PFSK-1 (cell line): Measurements from ENCODE around the gene HAPLN2.

Experiments used
- FOXP2 ChIP-seq: optimal IDR thresholded peaks from 2 replicates; pipeline ENCODE3; 2011; ENCODE audit warnings: borderline replicate concordance, control low read depth, inconsistent platforms; ENCODE audit not compliant: insufficient read depth; ENCODE audit errors: extremely low read length, extremely low read depth
- POLR2AphosphoS5 ChIP-seq: IDR thresholded peaks from 2 replicates; pipeline ENCODE4 v1.6.1; 2012; ENCODE audit warnings: low read depth, mild to moderate bottlenecking, control low read depth, low read length, moderate library complexity
- REST ChIP-seq, 2 experiments: IDR thresholded peaks; 2 replicates each; pipeline versions ENCODE4 v1.6.1 to v1.8.0; 2011 to 2012; ENCODE audit warnings: low read depth in 2 of 2, low read length in 2 of 2, control low read depth in 1 of 2, inconsistent platforms in 1 of 2, mild to moderate bottlenecking in 1 of 2, moderate library complexity in 1 of 2; ENCODE audit not compliant: insufficient read depth in 1 of 2
- SIN3A ChIP-seq: IDR thresholded peaks from 2 replicates; pipeline ENCODE4 v1.6.1; 2012; ENCODE audit warnings: mild to moderate bottlenecking, low read length, moderate library complexity, borderline replicate concordance; ENCODE audit not compliant: insufficient read depth
- TAF1 ChIP-seq: IDR thresholded peaks from 2 replicates; pipeline ENCODE4 v1.6.1; 2012; ENCODE audit warnings: low read length, control low read depth, borderline replicate concordance; ENCODE audit not compliant: insufficient read depth

Gene HAPLN2

DNA sequence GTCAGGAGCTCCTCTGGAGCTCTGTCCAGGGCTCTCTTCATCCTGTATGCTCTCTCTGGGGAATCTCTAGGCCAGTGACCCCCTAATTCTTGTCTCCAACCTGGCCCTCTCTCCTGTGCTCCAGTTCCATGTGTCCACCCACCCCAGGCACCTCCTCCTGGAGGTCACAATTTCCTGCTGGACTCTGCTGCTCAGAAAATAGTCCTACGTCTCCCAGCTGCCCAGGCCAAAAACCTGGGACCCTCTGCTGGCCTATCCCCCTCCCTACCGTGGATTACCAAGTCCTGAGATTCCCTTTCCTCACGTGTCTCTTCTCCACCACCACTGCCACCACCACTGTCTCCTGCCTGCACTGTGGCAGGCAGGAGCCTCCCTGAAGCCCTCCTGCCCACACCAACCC lies 46.3 kb downstream of the HAPLN2 start:
- no peak for TF ChIP-seq FOXP2
- no peak for TF ChIP-seq SIN3A

GRCh38 chr1:156666862-156667609 lies 47.8 kb downstream of the HAPLN2 start:
- TF ChIP-seq REST (IDR thresholded peaks at IDR 0.05; ENCODE audit: insufficient read depth in 1 of 2, low read depth in 2 of 2, low read length in 2 of 2) (no peak), SIN3A (no peak), FOXP2 (no peak), POLR2AphosphoS5 (no peak), TAF1 (no peak)

- TF ChIP-seq SIN3A (no peak), TAF1 (no peak), REST (IDR thresholded peaks at IDR 0.05; ENCODE audit: insufficient read depth in 1 of 2, low read depth in 2 of 2, low read length in 2 of 2) (no peak), POLR2AphosphoS5 (no peak), FOXP2 (no peak)
These were observed 48.4 kb downstream of the HAPLN2 start for GRCh38 chr1:156667610-156667967.

- TF ChIP-seq POLR2AphosphoS5 (0 out of 2 replicates have a peak, but pooled peaks have one; percentile 20), TAF1 (no peak), SIN3A (peak; percentile 6; the same call in 1 of the 2 replicates), FOXP2 (no peak)
These were observed 48.9 kb downstream of the HAPLN2 start for GRCh38 chr1:156667968-156668709.

DNA sequence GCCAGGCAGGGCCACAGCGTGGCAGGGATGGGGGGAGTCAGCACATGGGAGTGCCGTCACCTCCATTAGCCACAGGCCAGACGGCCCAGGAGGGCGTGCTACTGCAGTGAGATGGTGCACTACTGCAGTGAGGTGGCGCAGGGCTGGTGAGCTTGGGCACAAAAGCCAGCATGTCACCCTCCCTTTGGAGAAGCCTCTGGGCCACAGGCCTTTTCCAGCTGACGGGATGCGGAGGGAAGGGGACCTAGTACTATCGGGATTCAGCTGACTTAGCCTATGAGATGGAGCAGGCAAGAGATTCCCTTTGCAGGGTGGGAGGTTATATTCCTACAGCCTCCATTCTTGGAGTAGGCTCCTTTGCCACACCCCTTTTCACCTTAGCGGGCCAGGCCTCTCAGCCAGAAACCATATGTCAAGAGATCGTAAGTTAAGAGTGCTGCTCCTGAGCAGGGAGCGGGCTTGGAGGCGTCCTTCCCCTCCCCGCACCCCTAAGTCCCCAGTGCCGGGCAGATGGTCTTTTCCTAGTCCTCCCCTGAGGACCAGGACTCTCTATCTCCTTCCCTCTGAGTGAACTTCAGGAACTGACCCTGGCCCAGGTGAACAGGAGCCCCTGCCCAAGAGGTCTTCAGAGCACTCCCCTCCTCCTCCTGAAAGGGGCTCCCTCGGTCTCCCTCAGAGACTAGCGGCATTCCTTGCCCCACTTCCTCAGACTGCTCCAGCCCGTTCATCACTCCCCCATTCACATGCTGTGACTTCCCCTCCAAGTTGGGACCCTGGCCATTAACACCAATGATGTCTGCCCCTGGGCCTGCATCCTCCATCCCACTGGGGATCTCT lies 49.8 kb downstream of the HAPLN2 start:
- no peak for TF ChIP-seq TAF1
- TF ChIP-seq FOXP2, result no peak
- no peak for TF ChIP-seq REST (IDR thresholded peaks at IDR 0.05; ENCODE audit: insufficient read depth in 1 of 2, low read depth in 2 of 2, low read length in 2 of 2)
- no peak for TF ChIP-seq SIN3A
- TF ChIP-seq POLR2AphosphoS5, result 0 out of 2 replicates have a peak, but pooled peaks have one; percentile 5
